Mesendoderm (in vitro differentiated cells): ENCODE data around the gene M1AP.

Experiments
- DNase-seq: peaks from one replicate; pipeline ENCODE4 v3.0.0; 2013
- H2AK5ac ChIP-seq: 2 replicates; pipeline ENCODE4 v1.6.1; 2013; ENCODE audit warnings: low read length, inconsistent platforms
- H2BK120ac ChIP-seq: 2 replicates; pipeline ENCODE4 v1.6.1; 2013; ENCODE audit warnings: low read depth, mild to moderate bottlenecking, low read length, moderate library complexity, mixed read lengths
- H2BK15ac ChIP-seq: replicated peaks from 2 replicates; pipeline ENCODE4 v1.6.1; 2013; ENCODE audit warnings: low read depth, mild to moderate bottlenecking, moderate library complexity
- H2BK5ac ChIP-seq: 2 replicates; pipeline ENCODE4 v1.6.1; 2013; ENCODE audit warnings: low read length, inconsistent platforms
- H3K18ac ChIP-seq: 2 replicates; pipeline ENCODE4 v1.6.1; 2013; ENCODE audit warnings: mild to moderate bottlenecking, low read length, mixed read lengths
- H3K23ac ChIP-seq: one replicate; pipeline ENCODE4 v1.6.1; 2013; ENCODE audit warnings: low read length
- H3K27ac ChIP-seq: 2 replicates; pipeline ENCODE4 v1.5.1; 2013; ENCODE audit warnings: low read depth, mild to moderate bottlenecking, inconsistent platforms, low read length, moderate library complexity
- H3K27me3 ChIP-seq: 2 replicates; pipeline ENCODE4 v1.6.1; 2013; ENCODE audit warnings: low read length, control low read depth, mild to moderate bottlenecking, inconsistent platforms; ENCODE audit not compliant: insufficient read depth, poor library complexity
- H3K36me3 ChIP-seq: 2 replicates; pipeline ENCODE4 v1.6.1; 2013; ENCODE audit warnings: low read length, inconsistent platforms; ENCODE audit not compliant: control insufficient read depth, insufficient read depth
- H3K4ac ChIP-seq: one replicate; pipeline ENCODE4 v1.6.1; 2013; ENCODE audit warnings: low read depth, mild to moderate bottlenecking, low read length, moderate library complexity
- H3K4me1 ChIP-seq: 2 replicates; pipeline ENCODE4 v1.6.1; 2013; ENCODE audit warnings: low read depth, low read length, inconsistent platforms; ENCODE audit not compliant: control insufficient read depth
- H3K4me2 ChIP-seq: 2 replicates; pipeline ENCODE4 v1.6.1; 2013; ENCODE audit warnings: low read length
- H3K4me3 ChIP-seq: 2 replicates; pipeline ENCODE4 v1.5.1; 2013; ENCODE audit warnings: mild to moderate bottlenecking, low read length
- H3K56ac ChIP-seq: one replicate; pipeline ENCODE4 v1.6.1; 2013; ENCODE audit warnings: low read length
- H3K79me1 ChIP-seq: 2 replicates; pipeline ENCODE4 v1.6.1; 2013; ENCODE audit warnings: low read length, inconsistent platforms
- H3K79me2 ChIP-seq: 2 replicates; pipeline ENCODE4 v1.6.1; 2013; ENCODE audit warnings: mild to moderate bottlenecking, low read length; ENCODE audit not compliant: control insufficient read depth, insufficient read depth
- H3K9ac ChIP-seq: 2 replicates; pipeline ENCODE4 v1.6.1; 2013; ENCODE audit warnings: low read length, inconsistent platforms
- H4K5ac ChIP-seq: one replicate; pipeline ENCODE4 v1.6.1; 2013; ENCODE audit warnings: low read length
- H4K8ac ChIP-seq: one replicate; pipeline ENCODE4 v1.6.1; 2013; ENCODE audit warnings: low read depth, mild to moderate bottlenecking, control low read depth, low read length, moderate library complexity
- WGBS: extraction: QIAGEN DNeasy Blood & Tissue Kit; methylation state at CpG from one replicate; pipeline ENCODE4 v1.1.7; 2013; ENCODE audit warnings: low lambda C conversion rate, missing lambda C conversion rate; ENCODE audit not compliant: insufficient coverage; ENCODE audit errors: extremely low coverage; 5-methylcytosine and 5-hydroxymethylcytosine counted together

The M1AP gene

DNA sequence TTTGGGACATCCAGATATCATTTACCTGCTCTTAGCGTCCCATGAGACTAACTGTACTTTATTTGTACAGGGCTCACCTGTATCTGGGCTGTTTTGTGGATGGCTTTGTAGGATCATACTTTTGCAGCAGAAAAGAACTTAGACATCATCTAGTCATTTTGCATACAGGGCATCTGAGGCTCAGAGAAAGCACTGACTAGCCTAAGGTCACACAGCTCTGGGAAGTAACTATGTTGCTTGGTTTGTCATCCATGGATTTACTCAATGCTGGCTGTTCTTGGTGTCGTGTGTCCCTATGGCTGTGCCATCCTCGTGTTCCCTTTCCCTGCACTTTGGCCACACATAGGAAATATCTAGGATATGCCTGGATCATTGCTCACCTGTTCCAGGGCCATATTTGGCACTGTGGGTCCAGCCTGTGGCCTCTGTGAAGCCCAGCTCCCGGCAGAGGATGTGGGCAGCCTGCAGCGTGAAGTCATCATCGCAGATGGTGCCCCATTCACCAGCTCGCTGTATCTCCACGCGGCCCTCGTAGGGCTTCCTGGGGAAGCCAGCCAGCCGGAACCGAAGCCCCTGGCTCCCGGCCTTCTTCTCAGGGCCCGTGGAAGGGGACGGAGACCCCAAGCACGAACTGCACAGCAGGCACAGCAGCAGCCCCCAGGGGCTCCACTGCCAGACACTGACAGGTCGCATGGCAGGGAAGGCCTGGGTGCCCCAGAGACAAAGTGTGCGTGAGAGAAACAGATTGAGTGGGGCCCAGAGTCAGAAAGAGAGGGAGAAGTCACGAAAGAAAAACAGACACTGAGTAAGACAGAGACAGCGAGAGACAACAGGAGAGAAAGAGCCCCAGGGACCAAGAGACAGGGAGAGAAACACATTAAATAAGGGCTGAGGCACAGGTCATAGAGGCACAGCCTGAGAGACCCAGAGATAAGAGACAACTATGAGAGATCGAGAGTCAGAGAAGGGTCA lies 95.9 kb downstream of the M1AP start:
- no peak overlapping the region for H2BK5ac ChIP-seq
- H3K4ac ChIP-seq: no peak overlapping the region
- H3K9ac ChIP-seq: no peak overlapping the region
- H3K79me1 ChIP-seq: no peaks in the 10 kb centered on the region
- H3K4me3 ChIP-seq: no peak overlapping the region
- H3K18ac ChIP-seq: no peak overlapping the region
- H2BK15ac ChIP-seq: no peak overlapping the region
- H3K4me2 ChIP-seq: no peak overlapping the region
- no peak overlapping the region for H2BK120ac ChIP-seq
- DNase-seq: no peak
- no peak overlapping the region for H2AK5ac ChIP-seq
- H3K79me2 ChIP-seq: no peaks in the 10 kb centered on the region
- no peak overlapping the region for H3K56ac ChIP-seq
- WGBS: no CpG with 5 or more reads among the region's 21 CpGs
- H4K5ac ChIP-seq: no peak overlapping the region
- H3K23ac ChIP-seq: no peak overlapping the region
- H3K4me1 ChIP-seq: peaks cover 4% of the 10 kb centered on the region
- H4K8ac ChIP-seq: no peak overlapping the region
- H3K27ac ChIP-seq: no peak overlapping the region
- no peaks in the 10 kb centered on the region for H3K36me3 ChIP-seq
- peaks cover 51% of the 10 kb centered on the region for H3K27me3 ChIP-seq

DNA sequence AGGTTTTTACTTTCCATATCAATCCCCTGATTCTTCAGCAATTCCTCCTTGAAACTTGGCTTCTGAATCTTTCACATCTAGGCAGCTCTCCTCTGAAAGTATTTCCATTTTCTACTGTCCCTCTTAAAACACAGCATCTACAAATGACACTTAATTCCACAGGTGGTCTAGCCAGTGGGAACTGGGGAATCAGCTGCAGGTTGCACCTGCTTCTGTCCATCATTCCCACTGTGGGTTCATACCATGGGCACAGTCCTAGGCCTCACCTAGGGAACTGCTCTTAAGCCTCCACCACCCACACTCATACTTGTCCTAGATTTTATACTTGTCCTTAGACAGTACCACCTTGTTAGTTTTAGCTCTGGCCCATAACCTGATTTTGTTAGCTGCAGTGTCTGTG lies 96.6 kb downstream of the M1AP start:
- Histone ChIP-seq H3K79me2 (no peaks in the 10 kb centered on the region), H2BK15ac (no peak overlapping the region), H2BK5ac (no peak overlapping the region), H3K4me1 (peaks cover 4% of the 10 kb centered on the region), H4K5ac (no peak overlapping the region), H4K8ac (no peak overlapping the region), H3K36me3 (no peaks in the 10 kb centered on the region), H2AK5ac (no peak overlapping the region), H3K27me3 (peaks cover 50% of the 10 kb centered on the region), H3K18ac (no peak overlapping the region), H3K4me2 (no peak overlapping the region), H3K79me1 (no peaks in the 10 kb centered on the region), H3K23ac (no peak overlapping the region), H3K4me3 (no peak overlapping the region), H3K27ac (no peak overlapping the region), H2BK120ac (no peak overlapping the region), H3K56ac (no peak overlapping the region), H3K4ac (no peak overlapping the region), H3K9ac (no peak overlapping the region)
- no peak for DNase-seq

DNA sequence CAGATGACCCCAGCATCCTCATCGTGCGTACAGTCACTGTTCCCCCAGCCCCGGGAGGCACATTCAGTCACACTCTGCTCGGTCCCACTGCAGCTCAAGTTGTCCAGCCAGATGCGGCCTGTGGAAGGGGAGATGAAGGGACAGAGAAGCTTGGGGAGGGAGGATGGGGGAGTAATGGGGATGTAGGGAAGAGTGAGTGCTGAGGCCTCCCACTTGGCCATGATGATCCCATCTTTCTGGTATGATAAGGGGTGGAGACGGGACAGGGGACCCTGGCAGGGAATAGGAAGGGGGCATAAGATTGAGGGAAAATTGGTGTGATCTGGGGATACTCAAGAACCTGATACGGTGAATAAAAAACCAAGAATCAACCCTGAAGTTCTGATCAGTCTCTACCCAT lies 97.9 kb downstream of the M1AP start:
- H3K4me2 ChIP-seq: no peak overlapping the region
- no peak overlapping the region for H3K27ac ChIP-seq
- H3K4ac ChIP-seq: no peak overlapping the region
- no peak overlapping the region for H3K18ac ChIP-seq
- no peak overlapping the region for H4K8ac ChIP-seq
- no peak overlapping the region for H3K23ac ChIP-seq
- no CpG with 5 or more reads among the region's 7 CpGs for WGBS
- DNase-seq: no peak
- no peaks in the 10 kb centered on the region for H3K36me3 ChIP-seq
- peaks cover 39% of the 10 kb centered on the region for H3K27me3 ChIP-seq
- no peak overlapping the region for H2BK5ac ChIP-seq
- no peak overlapping the region for H3K4me3 ChIP-seq
- no peak overlapping the region for H2AK5ac ChIP-seq
- H3K79me2 ChIP-seq: no peaks in the 10 kb centered on the region
- H2BK15ac ChIP-seq: no peak overlapping the region
- peak overlapping the region; percentile 12 for H3K56ac ChIP-seq
- H3K4me1 ChIP-seq: peaks cover 4% of the 10 kb centered on the region
- no peak overlapping the region for H3K9ac ChIP-seq
- H3K79me1 ChIP-seq: no peaks in the 10 kb centered on the region
- no peak overlapping the region for H4K5ac ChIP-seq
- H2BK120ac ChIP-seq: no peak overlapping the region

- H3K27me3 ChIP-seq: peaks cover 40% of the 10 kb centered on the region
- no peak overlapping the region for H4K8ac ChIP-seq
- H3K4me1 ChIP-seq: peaks cover 4% of the 10 kb centered on the region
- DNase-seq: peak; percentile 56
- no peaks in the 10 kb centered on the region for H3K36me3 ChIP-seq
- H3K79me2 ChIP-seq: no peaks in the 10 kb centered on the region
- WGBS: no CpG with 5 or more reads among the region's 85 CpGs
- peak overlapping the region; percentile 41 for H3K18ac ChIP-seq
- no peak overlapping the region for H2AK5ac ChIP-seq
- H2BK120ac ChIP-seq: no peak overlapping the region
- H4K5ac ChIP-seq: no peak overlapping the region
- H3K79me1 ChIP-seq: no peaks in the 10 kb centered on the region
- H2BK5ac ChIP-seq: no peak overlapping the region
- no peak overlapping the region for H2BK15ac ChIP-seq
- peak overlapping the region; percentile 18 for H3K4me3 ChIP-seq
- peak overlapping the region; percentile 5 for H3K4ac ChIP-seq
- no peak overlapping the region for H3K23ac ChIP-seq
- H3K9ac ChIP-seq: peak overlapping the region; percentile 46
- peak overlapping the region; percentile 76 for H3K4me2 ChIP-seq
- H3K27ac ChIP-seq: no peak overlapping the region
- H3K56ac ChIP-seq: peak overlapping the region; percentile 75
These were observed 99.0 kb downstream of the M1AP start for GRCh38 chr2:74548900-74549826.

DNA sequence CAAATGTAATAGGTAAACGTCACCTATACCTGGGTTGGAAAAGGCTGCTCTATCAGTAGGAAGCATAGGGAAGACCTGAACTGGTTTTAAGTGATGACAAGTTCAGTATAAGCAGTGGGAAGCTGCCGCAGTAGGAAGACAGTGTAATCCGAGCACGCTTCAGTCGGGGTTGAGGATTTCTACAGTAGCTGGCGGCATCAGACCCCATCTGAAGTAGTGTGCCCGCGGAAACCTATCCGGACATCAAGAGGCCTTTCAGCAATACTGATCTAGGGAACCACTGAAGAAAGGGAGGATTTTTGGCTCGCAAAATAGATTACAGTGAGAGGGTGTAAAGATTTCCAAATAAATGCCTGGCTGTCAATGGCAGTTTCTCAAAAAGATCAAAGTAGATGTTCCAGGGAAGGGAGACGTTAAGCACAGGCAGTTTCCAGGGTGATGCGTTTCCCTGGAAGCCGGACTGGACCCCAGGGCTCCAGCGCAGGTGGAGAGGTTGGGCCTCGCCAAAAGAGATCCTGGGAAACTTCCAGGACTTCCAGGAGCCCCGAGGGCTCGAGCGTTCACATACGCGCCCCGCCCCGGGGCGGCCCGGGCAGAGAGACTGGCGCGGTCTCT lies 99.7 kb downstream of the M1AP start:
- peak overlapping the region; percentile 75 for H3K56ac ChIP-seq
- no peak overlapping the region for H3K27ac ChIP-seq
- WGBS: no CpG with 5 or more reads among the region's 26 CpGs
- no peak overlapping the region for H2BK5ac ChIP-seq
- H2BK120ac ChIP-seq: no peak overlapping the region
- H3K4me2 ChIP-seq: peak overlapping the region; percentile 76
- peaks cover 4% of the 10 kb centered on the region for H3K4me1 ChIP-seq
- H4K5ac ChIP-seq: no peak overlapping the region
- H2BK15ac ChIP-seq: no peak overlapping the region
- no peak overlapping the region for H3K4ac ChIP-seq
- H3K79me2 ChIP-seq: no peaks in the 10 kb centered on the region
- H3K9ac ChIP-seq: peak overlapping the region; percentile 46
- H3K79me1 ChIP-seq: no peaks in the 10 kb centered on the region
- H4K8ac ChIP-seq: no peak overlapping the region
- H3K23ac ChIP-seq: no peak overlapping the region
- no peaks in the 10 kb centered on the region for H3K36me3 ChIP-seq
- no peak for DNase-seq
- peak overlapping the region; percentile 41 for H3K18ac ChIP-seq
- H2AK5ac ChIP-seq: no peak overlapping the region
- H3K4me3 ChIP-seq: no peak overlapping the region
- H3K27me3 ChIP-seq: peaks cover 40% of the 10 kb centered on the region
